GM13977 (cell line): ENCODE results near the gene PIM3.
A peak's percentile ranks its signal among the peaks of the same experiment; 100 is the strongest.

ENCODE experiments used
- DNase-seq: peaks from one replicate; pipeline ENCODE4 v3.0.0; 2012; ENCODE audit warnings: low spot score
- in situ Hi-C: fragments of 300-500 bp; cut with MboI; formaldehyde crosslinking; loops from one replicate; pipeline ENCODE4 v1.12.0; 2022; ENCODE audit warnings: low sequenced_read_pairs, low pct_unique_long_range_greater_than_20kb, mixed read lengths, inconsistent platforms; ENCODE audit not compliant: unreplicated experiment
- TF ChIP-seq, protein P1 (sequence below): IDR thresholded peaks from 2 replicates; pipeline ENCODE4 v1.5.1; 2012; ENCODE audit warnings: mild to moderate bottlenecking, control low read depth; ENCODE audit not compliant: insufficient read depth; ENCODE audit errors: extremely low read depth, missing control alignments

Gene PIM3

DNA sequence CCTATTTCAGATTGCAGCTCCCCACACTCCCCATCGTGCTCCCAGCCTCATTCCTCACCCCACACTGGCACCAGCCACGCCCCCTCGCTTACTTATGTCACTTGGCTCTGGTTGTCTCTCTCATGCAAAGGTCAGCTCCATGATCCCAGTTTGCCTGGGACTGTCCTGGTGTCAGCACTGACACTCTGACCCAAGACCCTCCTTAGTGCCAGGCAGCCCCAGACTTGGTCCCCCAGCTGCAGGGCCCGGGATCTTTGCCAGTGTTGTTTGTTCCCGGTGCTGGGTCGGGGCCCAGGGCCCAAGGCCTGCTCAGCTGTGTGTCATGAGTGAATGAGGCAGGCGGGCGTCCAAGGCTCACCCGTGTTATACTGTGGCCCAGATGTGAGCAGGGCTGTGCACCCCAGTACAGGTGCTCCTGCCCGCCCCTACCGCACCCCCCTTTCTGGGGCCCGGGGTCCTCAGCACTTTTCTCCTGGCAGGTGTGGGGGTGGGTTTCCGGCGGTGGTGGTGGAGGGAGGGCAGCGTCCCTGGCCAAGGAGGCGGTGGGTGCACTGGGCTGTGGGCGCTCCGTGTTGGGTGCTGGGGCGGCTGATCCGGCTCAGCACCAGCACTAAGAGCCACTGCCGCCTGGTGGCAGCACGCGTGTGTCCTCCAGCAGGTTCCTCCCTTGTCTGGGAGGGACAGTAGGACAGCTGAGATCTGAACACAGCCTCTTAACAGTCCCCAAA lies 32.5 kb downstream of the PIM3 start:
- peak; percentile 88 for DNase-seq
- TF ChIP-seq, protein P1, sequence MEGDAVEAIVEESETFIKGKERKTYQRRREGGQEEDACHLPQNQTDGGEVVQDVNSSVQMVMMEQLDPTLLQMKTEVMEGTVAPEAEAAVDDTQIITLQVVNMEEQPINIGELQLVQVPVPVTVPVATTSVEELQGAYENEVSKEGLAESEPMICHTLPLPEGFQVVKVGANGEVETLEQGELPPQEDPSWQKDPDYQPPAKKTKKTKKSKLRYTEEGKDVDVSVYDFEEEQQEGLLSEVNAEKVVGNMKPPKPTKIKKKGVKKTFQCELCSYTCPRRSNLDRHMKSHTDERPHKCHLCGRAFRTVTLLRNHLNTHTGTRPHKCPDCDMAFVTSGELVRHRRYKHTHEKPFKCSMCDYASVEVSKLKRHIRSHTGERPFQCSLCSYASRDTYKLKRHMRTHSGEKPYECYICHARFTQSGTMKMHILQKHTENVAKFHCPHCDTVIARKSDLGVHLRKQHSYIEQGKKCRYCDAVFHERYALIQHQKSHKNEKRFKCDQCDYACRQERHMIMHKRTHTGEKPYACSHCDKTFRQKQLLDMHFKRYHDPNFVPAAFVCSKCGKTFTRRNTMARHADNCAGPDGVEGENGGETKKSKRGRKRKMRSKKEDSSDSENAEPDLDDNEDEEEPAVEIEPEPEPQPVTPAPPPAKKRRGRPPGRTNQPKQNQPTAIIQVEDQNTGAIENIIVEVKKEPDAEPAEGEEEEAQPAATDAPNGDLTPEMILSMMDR, result peak; percentile 97
- in situ Hi-C loops, result no loop called here

DNA sequence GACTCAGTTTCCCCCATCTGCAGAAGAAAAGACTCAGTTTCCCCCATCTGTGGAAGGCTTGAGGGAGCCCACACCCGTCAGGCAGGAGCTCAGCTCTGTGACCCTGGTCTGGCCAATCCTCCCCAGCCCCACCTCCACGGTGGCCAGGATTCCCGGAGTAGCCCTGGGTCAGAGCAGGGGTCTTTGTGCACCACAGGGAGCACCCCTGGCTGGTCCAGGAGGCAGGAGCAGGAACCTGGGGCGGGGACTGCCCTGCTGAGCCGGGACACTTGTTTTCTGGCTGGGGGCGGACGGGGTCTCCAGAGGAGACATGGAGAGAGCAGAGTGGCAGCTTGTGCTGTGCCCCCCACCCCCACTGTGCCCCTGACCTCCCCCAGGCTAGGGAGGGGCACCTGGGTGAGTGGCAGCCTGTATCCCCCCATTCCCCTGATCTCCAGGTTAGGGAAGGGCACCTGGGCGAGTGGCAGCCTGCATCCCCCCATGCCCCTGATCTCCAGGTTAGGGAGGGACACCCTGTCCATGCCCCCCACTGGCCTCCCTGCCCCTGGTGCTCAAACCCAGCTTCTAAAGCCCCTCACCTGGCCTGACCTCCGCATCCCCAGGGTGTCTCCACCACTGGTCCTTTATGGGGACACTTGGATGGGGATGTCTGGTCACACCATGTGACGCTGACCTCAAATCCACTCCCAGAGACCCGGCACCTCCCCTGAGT lies 33.2 kb downstream of the PIM3 start:
- TF ChIP-seq, protein P1, result no peak
- in situ Hi-C loops, result no loop called here
- DNase-seq, result no peak

DNA sequence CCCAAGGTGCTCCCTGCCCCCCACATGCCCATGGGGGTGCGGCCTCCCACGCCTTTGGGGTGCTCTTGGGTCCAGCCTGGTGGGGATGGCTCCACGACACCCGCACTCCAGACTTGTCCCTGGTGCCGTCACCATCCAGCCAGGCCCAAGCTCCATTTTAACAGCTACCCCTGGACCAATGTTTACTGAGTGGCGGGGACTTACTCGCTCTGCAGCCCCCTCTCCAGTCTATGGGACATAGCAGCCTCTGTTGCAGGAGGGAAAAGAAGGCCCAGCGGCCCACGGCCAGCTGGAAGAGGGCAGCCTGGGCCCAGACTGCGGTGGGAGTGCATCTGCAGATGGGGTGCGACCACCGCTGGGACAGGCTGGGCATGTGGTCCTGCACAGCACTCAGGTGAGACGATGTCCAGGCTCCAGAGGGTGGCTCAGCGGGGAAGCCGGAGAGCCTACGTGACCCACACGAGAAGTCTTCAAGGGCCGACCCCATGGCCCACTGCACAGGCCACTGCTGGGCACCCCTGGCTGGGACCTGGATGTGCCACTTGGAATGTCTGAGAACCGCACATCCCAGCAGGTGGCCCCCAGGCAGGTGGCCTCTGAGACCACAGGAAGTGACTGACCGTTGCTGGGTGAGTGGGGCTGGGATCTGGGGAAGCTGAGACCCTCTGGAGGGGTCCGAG lies 33.9 kb downstream of the PIM3 start:
- in situ Hi-C loops, result no loop called here
- no peak for DNase-seq
- TF ChIP-seq, protein P1, result no peak

DNA sequence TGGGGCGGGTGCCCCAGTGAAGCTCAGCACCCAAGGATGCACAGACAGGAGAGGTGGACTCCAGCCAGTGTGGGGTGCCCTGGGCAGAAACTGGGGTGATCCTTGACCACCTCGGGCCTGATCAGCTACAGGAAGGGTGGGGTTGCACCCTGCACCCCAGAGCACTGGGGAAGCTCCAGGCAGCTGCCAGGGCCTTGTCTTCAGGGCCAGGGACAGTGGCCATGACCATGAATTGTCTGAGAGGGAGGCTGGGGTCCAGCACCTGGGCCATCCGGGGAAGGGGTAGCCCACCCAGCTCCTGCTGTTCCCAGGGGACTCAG lies 34.4 kb downstream of the PIM3 start:
- no peak for DNase-seq
- in situ Hi-C loops, result no loop called here
- TF ChIP-seq, protein P1, result no peak

DNA sequence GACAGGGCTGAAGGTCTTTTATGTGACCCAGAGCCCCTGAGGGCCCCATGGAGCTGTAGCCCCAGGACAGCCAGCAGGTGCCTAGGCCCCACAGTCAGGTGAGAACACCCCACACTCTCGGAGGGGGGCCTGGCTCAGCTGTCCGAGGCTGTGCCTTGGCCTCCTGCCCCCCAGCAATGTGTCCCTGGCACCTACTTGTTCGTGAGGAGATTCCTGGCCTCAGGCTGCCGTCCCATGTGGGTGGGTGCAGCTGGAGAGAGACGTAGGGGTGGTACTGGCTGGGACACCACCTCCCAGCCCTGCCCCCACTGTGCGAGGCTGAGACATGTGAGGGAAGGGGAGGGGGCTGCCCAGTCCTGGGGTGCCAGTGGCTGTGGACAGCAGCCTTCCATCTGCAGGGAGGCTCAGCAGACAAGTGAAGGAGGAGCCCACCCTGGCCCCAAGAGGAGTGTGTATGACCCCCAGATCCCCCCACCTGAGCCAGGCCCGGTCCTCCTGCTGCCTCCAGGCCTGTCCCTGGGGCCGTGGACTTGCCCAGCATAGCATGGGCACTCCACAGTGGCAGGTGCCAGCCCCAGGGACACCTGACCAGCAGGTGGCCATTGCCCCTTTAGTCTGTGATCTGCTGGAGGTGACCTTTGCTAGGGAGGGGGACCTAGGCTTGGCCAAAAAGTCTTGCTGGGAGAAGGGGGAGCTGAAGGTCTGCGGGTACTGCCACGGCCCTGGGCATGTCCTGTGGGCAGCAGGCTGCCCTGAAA lies 35.0 kb downstream of the PIM3 start:
- TF ChIP-seq, protein P1, result no peak
- in situ Hi-C loops, result no loop called here
- DNase-seq, result no peak

DNA sequence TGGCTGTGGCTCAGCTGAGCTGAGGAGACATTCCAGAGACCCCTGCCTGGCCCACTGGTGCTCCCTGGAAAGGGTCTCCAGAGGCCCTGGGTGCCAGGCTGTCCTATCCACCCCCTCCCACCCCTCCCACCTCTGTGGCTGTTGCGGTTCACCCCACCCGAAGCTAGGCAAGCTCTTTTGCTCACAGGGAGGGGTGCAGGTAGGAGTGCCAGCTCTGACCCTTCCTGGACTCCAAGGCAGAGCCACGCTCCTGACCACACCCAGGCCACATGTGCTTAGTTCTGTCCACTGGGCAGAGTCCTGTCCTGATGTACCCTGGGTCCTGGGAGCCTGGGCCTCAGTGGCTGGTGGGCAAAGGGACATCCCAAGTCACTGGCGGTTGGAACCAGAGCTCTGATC lies 35.5 kb downstream of the PIM3 start:
- in situ Hi-C loops, result no loop called here
- DNase-seq, result no peak
- TF ChIP-seq, protein P1, result no peak
